H9 (cell line): ENCODE measurements around the gene PGM3. TPM values are rescaled to one million over a fixed set of nuclear protein-coding genes. Genes with fewer than 3 reads are reported as not detected.

Source experiments
- DNase-seq: peaks from one replicate; pipeline ENCODE4 v3.0.0-alpha.2; 2017
- H2AFZ ChIP-seq: one replicate; pipeline ENCODE4 v1.6.1; 2013; ENCODE audit warnings: mild to moderate bottlenecking, low read length, control low read depth, moderate library complexity
- H2AK5ac ChIP-seq: 2 replicates; pipeline ENCODE4 v1.6.1; 2013; ENCODE audit warnings: low read length, control low read depth, mixed read lengths; ENCODE audit not compliant: insufficient read length
- H2BK120ac ChIP-seq: one replicate; pipeline ENCODE4 v1.6.1; 2013; ENCODE audit warnings: low read depth, mild to moderate bottlenecking, low read length, control low read depth, inconsistent platforms; ENCODE audit not compliant: poor library complexity, severe bottlenecking
- H2BK12ac ChIP-seq: 2 replicates; pipeline ENCODE4 v1.6.1; 2013; ENCODE audit warnings: low read length, control low read depth, mixed read lengths, low read depth; ENCODE audit not compliant: insufficient read length
- H2BK15ac ChIP-seq: 2 replicates; pipeline ENCODE4 v1.6.1; 2013; ENCODE audit warnings: low read depth, low read length, control low read depth
- H2BK20ac ChIP-seq: one replicate; pipeline ENCODE4 v1.6.1; 2013; ENCODE audit warnings: low read depth, mild to moderate bottlenecking, low read length, control low read depth, inconsistent platforms; ENCODE audit not compliant: poor library complexity, severe bottlenecking
- H2BK5ac ChIP-seq: 2 replicates; pipeline ENCODE4 v1.6.1; 2013; ENCODE audit warnings: low read length, control low read depth, mixed read lengths; ENCODE audit not compliant: insufficient read length
- H3K14ac ChIP-seq: 2 replicates; pipeline ENCODE4 v1.6.1; 2013; ENCODE audit warnings: low read length, control low read depth; ENCODE audit not compliant: insufficient read depth
- H3K18ac ChIP-seq: 2 replicates; pipeline ENCODE4 v1.6.1; 2013; ENCODE audit warnings: low read depth, mild to moderate bottlenecking, mixed read lengths, low read length, control low read depth; ENCODE audit not compliant: insufficient read length
- H3K23ac ChIP-seq: 2 replicates; pipeline ENCODE4 v1.6.1; 2013; ENCODE audit warnings: low read length, control low read depth, mixed read lengths, low read depth; ENCODE audit not compliant: insufficient read length
- H3K23me2 ChIP-seq: 2 replicates; pipeline ENCODE4 v1.6.1; 2013; ENCODE audit warnings: low read depth, mild to moderate bottlenecking, mixed read lengths, low read length, control low read depth; ENCODE audit not compliant: insufficient read length, poor library complexity, severe bottlenecking
- H3K27ac ChIP-seq: 2 replicates; pipeline ENCODE4 v1.5.1; 2013; ENCODE audit warnings: low read length, control low read depth, mixed read lengths, low read depth; ENCODE audit not compliant: insufficient read length
- H3K27me3 ChIP-seq: 2 replicates; pipeline ENCODE4 v1.6.1; 2013; ENCODE audit warnings: low read length, control low read depth, inconsistent platforms; ENCODE audit not compliant: insufficient read depth
- H3K4ac ChIP-seq: 2 replicates; pipeline ENCODE4 v1.6.1; 2013; ENCODE audit warnings: low read depth, mild to moderate bottlenecking, control low read depth, inconsistent platforms, low read length, moderate library complexity
- H3K4me1 ChIP-seq: 2 replicates; pipeline ENCODE4 v1.6.1; 2013; ENCODE audit warnings: low read length, control low read depth, inconsistent platforms; ENCODE audit not compliant: insufficient read depth
- H3K4me2 ChIP-seq: 2 replicates; pipeline ENCODE4 v1.6.1; 2013; ENCODE audit warnings: low read length, control low read depth, mixed read lengths; ENCODE audit not compliant: insufficient read length, insufficient read depth
- H3K56ac ChIP-seq: 2 replicates; pipeline ENCODE4 v1.6.1; 2013; ENCODE audit warnings: low read depth, mild to moderate bottlenecking, mixed read lengths, low read length, control low read depth; ENCODE audit not compliant: insufficient read length
- H3K79me1 ChIP-seq: 2 replicates; pipeline ENCODE4 v1.6.1; 2013; ENCODE audit warnings: low read depth, mild to moderate bottlenecking, moderate library complexity, low read length, control low read depth, inconsistent platforms; ENCODE audit not compliant: insufficient read depth, poor library complexity, severe bottlenecking
- H3K79me2 ChIP-seq: 2 replicates; pipeline ENCODE4 v1.6.1; 2013; ENCODE audit warnings: low read length, control low read depth, inconsistent platforms; ENCODE audit not compliant: insufficient read depth
- H3K9ac ChIP-seq: 2 replicates; pipeline ENCODE4 v1.6.1; 2013; ENCODE audit warnings: low read length, control low read depth, mixed read lengths; ENCODE audit not compliant: insufficient read length; ENCODE audit errors: extremely low read depth
- H3K9me3 ChIP-seq: one replicate; pipeline ENCODE4 v1.6.1; 2013; ENCODE audit warnings: low read depth, low read length, inconsistent platforms; ENCODE audit not compliant: control insufficient read depth
- H3T11ph ChIP-seq: one replicate; pipeline ENCODE4 v1.6.1; 2013; ENCODE audit warnings: mild to moderate bottlenecking, low read length, control low read depth, inconsistent platforms
- H4K20me1 ChIP-seq: one replicate; pipeline ENCODE4 v1.6.1; 2013; ENCODE audit not compliant: control insufficient read depth, insufficient read length, insufficient read depth
- H4K5ac ChIP-seq: 2 replicates; pipeline ENCODE4 v1.6.1; 2013; ENCODE audit warnings: low read depth, mild to moderate bottlenecking, mixed read lengths, low read length, control low read depth; ENCODE audit not compliant: insufficient read length
- H4K8ac ChIP-seq: replicated peaks from 2 replicates; pipeline ENCODE4 v1.6.1; 2013; ENCODE audit warnings: low read length, control low read depth, mixed read lengths, low read depth; ENCODE audit not compliant: insufficient read length
- H4K91ac ChIP-seq: 2 replicates; pipeline ENCODE4 v1.6.1; 2013; ENCODE audit warnings: low read depth, mild to moderate bottlenecking, moderate library complexity, mixed read lengths, low read length, control low read depth; ENCODE audit not compliant: insufficient read length
- H3K27ac Mint-ChIP-seq, 3 experiments: 2 replicates in 2 of 3; 3 replicates in 1 of 3; pipeline ENCODE4 v1.8.0; 2020 to 2021; ENCODE audit warnings: mixed read lengths in 3 of 3, mild to moderate bottlenecking in 1 of 3, moderate library complexity in 1 of 3
- H3K27me3 Mint-ChIP-seq: 2 replicates; pipeline ENCODE4 v1.8.0; 2021; ENCODE audit warnings: low read depth, mild to moderate bottlenecking, moderate library complexity, mixed read lengths
- H3K36me3 Mint-ChIP-seq, 3 experiments: 2 replicates in 2 of 3; 3 replicates in 1 of 3; pipeline ENCODE4 v1.8.0; 2020 to 2021; ENCODE audit warnings: low read depth in 3 of 3, mixed read lengths in 3 of 3; ENCODE audit not compliant: insufficient read depth in 1 of 3
- H3K4me1 Mint-ChIP-seq, 2 experiments: 2 replicates each; pipeline ENCODE4 v1.8.0; 2020; ENCODE audit warnings: mixed read lengths in 2 of 2
- H3K4me3 Mint-ChIP-seq, 2 experiments: 2 replicates in 1 of 2; 3 replicates in 1 of 2; pipeline ENCODE4 v1.8.0; 2020 to 2021; ENCODE audit warnings: mild to moderate bottlenecking in 2 of 2, mixed read lengths in 2 of 2, moderate library complexity in 1 of 2
- H3K9me3 Mint-ChIP-seq, 2 experiments: 2 replicates in 1 of 2; 3 replicates in 1 of 2; pipeline ENCODE4 v1.8.0; 2020; ENCODE audit warnings: mild to moderate bottlenecking in 2 of 2, mixed read lengths in 2 of 2, moderate library complexity in 1 of 2
- WGBS: extraction: QIAGEN DNeasy Blood & Tissue Kit; methylation state at CpG from one replicate; pipeline ENCODE4 v1.1.7; 2013; ENCODE audit warnings: missing lambda C conversion rate, low lambda C conversion rate, mixed read lengths; ENCODE audit not compliant: insufficient read length; ENCODE audit errors: extremely low coverage; 5-methylcytosine and 5-hydroxymethylcytosine counted together
- total RNA-seq: library from RNA; stranded (reverse); gene quantifications from 2 replicates; pipeline ENCODE4 v1.2.1, GENCODE V29; 2021
- TF ChIP-seq, protein P1 (sequence below): fragments of 200-600 bp; sonication (generic); conservative IDR thresholded peaks from 3 replicates; pipeline ENCODE4 v1.8.0; 2021; ENCODE audit warnings: antibody characterized with exemption, mild to moderate bottlenecking

The PGM3 gene
- total RNA-seq, 1 experiment from 2014 or later: 69.3 TPM

- DNase-seq: no peak
- no CpG with 5 or more reads among the region's 1 CpG for WGBS
- Histone ChIP-seq H3K14ac (no peak overlapping the region), H2BK12ac (no peak overlapping the region), H2AK5ac (no peak overlapping the region), H2BK120ac (no peak overlapping the region), H3K56ac (no peak overlapping the region), H4K20me1 (no peaks in the 10 kb centered on the region), H3K4me2 (no peak overlapping the region), H4K91ac (no peak overlapping the region), H3K27me3 (no peaks in the 10 kb centered on the region), H2BK15ac (no peak overlapping the region), H3K23me2 (no peaks in the 10 kb centered on the region), H3T11ph (no peak overlapping the region), H3K4me1 (no peaks in the 10 kb centered on the region), H3K9me3 (no peaks in the 10 kb centered on the region), H3K23ac (no peak overlapping the region), H3K9ac (no peak overlapping the region), H2BK20ac (no peak overlapping the region), H3K4ac (no peak overlapping the region), H2AFZ (no peak overlapping the region), H4K5ac (no peak overlapping the region), H2BK5ac (no peak overlapping the region), H3K18ac (no peak overlapping the region), H4K8ac (no peak overlapping the region), H3K79me1 (no peaks in the 10 kb centered on the region), H3K79me2 (no peaks in the 10 kb centered on the region), H3K27ac (no peak overlapping the region)
- Mint-ChIP-seq H3K27me3 (no peaks in the 10 kb centered on the region), H3K4me3 (no peak overlapping the region), H3K36me3 (peaks cover 0 to 9% (median 4%) of the 10 kb centered on the region in 3 experiments; a peak in 3 of 7 replicates), H3K9me3 (no peaks in the 10 kb centered on the region), H3K4me1 (no peaks in the 10 kb centered on the region), H3K27ac (no peak overlapping the region)
- TF ChIP-seq, protein P1, sequence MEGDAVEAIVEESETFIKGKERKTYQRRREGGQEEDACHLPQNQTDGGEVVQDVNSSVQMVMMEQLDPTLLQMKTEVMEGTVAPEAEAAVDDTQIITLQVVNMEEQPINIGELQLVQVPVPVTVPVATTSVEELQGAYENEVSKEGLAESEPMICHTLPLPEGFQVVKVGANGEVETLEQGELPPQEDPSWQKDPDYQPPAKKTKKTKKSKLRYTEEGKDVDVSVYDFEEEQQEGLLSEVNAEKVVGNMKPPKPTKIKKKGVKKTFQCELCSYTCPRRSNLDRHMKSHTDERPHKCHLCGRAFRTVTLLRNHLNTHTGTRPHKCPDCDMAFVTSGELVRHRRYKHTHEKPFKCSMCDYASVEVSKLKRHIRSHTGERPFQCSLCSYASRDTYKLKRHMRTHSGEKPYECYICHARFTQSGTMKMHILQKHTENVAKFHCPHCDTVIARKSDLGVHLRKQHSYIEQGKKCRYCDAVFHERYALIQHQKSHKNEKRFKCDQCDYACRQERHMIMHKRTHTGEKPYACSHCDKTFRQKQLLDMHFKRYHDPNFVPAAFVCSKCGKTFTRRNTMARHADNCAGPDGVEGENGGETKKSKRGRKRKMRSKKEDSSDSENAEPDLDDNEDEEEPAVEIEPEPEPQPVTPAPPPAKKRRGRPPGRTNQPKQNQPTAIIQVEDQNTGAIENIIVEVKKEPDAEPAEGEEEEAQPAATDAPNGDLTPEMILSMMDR: no peak
These were observed 75.3 kb downstream of the PGM3 start for GRCh38 chr6:83117802-83118201.

Other genes with a start within 250 kb of the PGM3 start
- 10.2 and 10.7 TPM in 2 replicates for gene UBE3D, start 127.4 kb downstream of the PGM3 start, total RNA-seq
- 14.4 and 17.0 TPM in 2 replicates for gene DOP1A, start 125.6 kb downstream of the PGM3 start, total RNA-seq
- gene RWDD2A, start 92 bp upstream of the PGM3 start, total RNA-seq: 2.9 and 3.2 TPM in 2 replicates
- gene ME1, start 237.8 kb upstream of the PGM3 start, total RNA-seq: 7.8 and 7.9 TPM in 2 replicates